Endodermal cell (in vitro differentiated cells): ENCODE results near the gene PARVA. TPM values are rescaled to one million over a fixed set of nuclear protein-coding genes. Genes with fewer than 3 reads are reported as not detected.
A peak's percentile ranks its signal among the peaks of the same experiment; 100 is the strongest.

Source experiments
- DNase-seq: peaks from one replicate; pipeline ENCODE4 v3.0.0-alpha.2; 2017
- H3K27ac ChIP-seq: 2 replicates; pipeline ENCODE4 v1.5.1; 2013; ENCODE audit warnings: mild to moderate bottlenecking, low read depth, low read length, moderate library complexity
- H3K27me3 ChIP-seq: 2 replicates; pipeline ENCODE4 v1.6.1; 2013; ENCODE audit warnings: mild to moderate bottlenecking, low read length, moderate library complexity; ENCODE audit not compliant: insufficient read depth, control insufficient read depth, poor library complexity, severe bottlenecking
- H3K36me3 ChIP-seq: 2 replicates; pipeline ENCODE4 v1.7.0; 2013; ENCODE audit warnings: mild to moderate bottlenecking, low read length, moderate library complexity; ENCODE audit not compliant: control insufficient read depth, insufficient read depth
- H3K4me1 ChIP-seq: one replicate; pipeline ENCODE4 v1.7.0; 2013; ENCODE audit warnings: low read length; ENCODE audit not compliant: control insufficient read depth, insufficient read depth
- H3K4me3 ChIP-seq: 2 replicates; pipeline ENCODE4 v1.5.1; 2013; ENCODE audit warnings: mild to moderate bottlenecking, low read length, moderate library complexity
- H3K9ac ChIP-seq: 2 replicates; pipeline ENCODE4 v1.6.1; 2013; ENCODE audit warnings: mild to moderate bottlenecking, low read length, moderate library complexity; ENCODE audit not compliant: poor library complexity, severe bottlenecking; ENCODE audit errors: extremely low read depth
- H3K9me3 ChIP-seq: 2 replicates; pipeline ENCODE4 v1.6.1; 2013; ENCODE audit warnings: mild to moderate bottlenecking, low read length, moderate library complexity; ENCODE audit not compliant: control insufficient read depth
- H3K27ac Mint-ChIP-seq: 2 replicates; pipeline ENCODE4 v1.8.0; 2020; ENCODE audit warnings: mixed read lengths
- H3K27me3 Mint-ChIP-seq: 2 replicates; pipeline ENCODE4 v1.8.0; 2021; ENCODE audit warnings: mild to moderate bottlenecking, mixed read lengths; ENCODE audit not compliant: insufficient read depth
- H3K36me3 Mint-ChIP-seq: 2 replicates; pipeline ENCODE4 v1.8.0; 2020; ENCODE audit warnings: low read depth, mixed read lengths
- H3K4me1 Mint-ChIP-seq: 2 replicates; pipeline ENCODE4 v1.8.0; 2020; ENCODE audit warnings: mixed read lengths
- H3K4me3 Mint-ChIP-seq: 2 replicates; pipeline ENCODE4 v1.8.0; 2020; ENCODE audit warnings: mild to moderate bottlenecking, moderate library complexity, mixed read lengths
- H3K9me3 Mint-ChIP-seq: 2 replicates; pipeline ENCODE4 v1.8.0; 2020; ENCODE audit warnings: mild to moderate bottlenecking, mixed read lengths
- WGBS, 2 experiments: methylation state at CpG; one replicate each; pipeline versions ENCODE4 v1.1.5 to v1.1.7; 2013; ENCODE audit warnings: missing lambda C conversion rate in 2 of 2, mixed read lengths in 1 of 2; ENCODE audit not compliant: insufficient coverage in 1 of 2, insufficient read length in 1 of 2; 5-methylcytosine and 5-hydroxymethylcytosine counted together
- total RNA-seq, 2 donors: library from RNA; stranded (reverse); fragmentation: NEBNext Ultra II Directional in 1 of 2; extraction: Animal tissue kit (Norgen Biotek cat#: 25700) in 1 of 2; gene quantifications; 2 replicates in 1 of 2; 3 replicates in 1 of 2; pipeline ENCODE4 v1.2.1, GENCODE V29; 2021
- TF ChIP-seq, protein P1 (sequence below): fragments of 200-600 bp; sonication (generic); conservative IDR thresholded peaks from 2 replicates; pipeline ENCODE4 v1.5.0; 2021; ENCODE audit warnings: antibody characterized with exemption, mild to moderate bottlenecking

PARVA gene
- total RNA-seq, 2 donors from 2014 or later, result 27.3 to 37.3 TPM

DNA sequence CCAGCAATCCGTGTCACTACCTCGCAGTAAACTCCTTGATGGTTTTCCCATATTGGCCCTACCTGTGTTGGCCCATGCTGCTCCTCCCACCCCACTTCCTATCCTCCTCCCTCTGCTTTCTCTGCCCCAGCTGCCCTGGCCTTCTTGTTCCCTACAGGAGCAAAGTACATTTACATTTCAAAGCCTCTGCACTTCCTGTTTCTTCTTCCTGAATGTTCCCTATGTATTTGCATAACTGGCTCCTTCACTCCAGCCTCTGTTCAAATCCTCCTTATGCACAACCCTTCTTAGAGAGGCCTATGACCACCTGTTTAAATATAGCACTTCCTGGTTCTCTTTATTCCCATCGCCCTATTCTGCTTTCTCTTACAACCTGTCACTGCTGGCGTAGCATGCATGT is 62.2 kb downstream of the PARVA start:
- H3K4me1 Mint-ChIP-seq, result no peaks in the 10 kb centered on the region
- H3K4me1 ChIP-seq, result no peaks in the 10 kb centered on the region
- H3K4me3 ChIP-seq, result no peak overlapping the region
- WGBS, 2 experiments, result 84 to 89% methylated on average over 3 to 4 of the region's 4 CpGs
- H3K9ac ChIP-seq, result no peak overlapping the region
- peaks cover 10% of the 10 kb centered on the region for H3K9me3 ChIP-seq
- no peaks in the 10 kb centered on the region for H3K27me3 Mint-ChIP-seq
- peak; percentile 57 for DNase-seq
- peaks cover 14% of the 10 kb centered on the region for H3K36me3 ChIP-seq
- H3K27ac Mint-ChIP-seq, result no peak overlapping the region
- H3K27ac ChIP-seq, result no peak overlapping the region
- H3K36me3 Mint-ChIP-seq, result peaks cover 13% of the 10 kb centered on the region
- H3K27me3 ChIP-seq, result no peaks in the 10 kb centered on the region
- H3K4me3 Mint-ChIP-seq, result no peak overlapping the region
- peaks cover 9% of the 10 kb centered on the region for H3K9me3 Mint-ChIP-seq
- TF ChIP-seq, protein P1, sequence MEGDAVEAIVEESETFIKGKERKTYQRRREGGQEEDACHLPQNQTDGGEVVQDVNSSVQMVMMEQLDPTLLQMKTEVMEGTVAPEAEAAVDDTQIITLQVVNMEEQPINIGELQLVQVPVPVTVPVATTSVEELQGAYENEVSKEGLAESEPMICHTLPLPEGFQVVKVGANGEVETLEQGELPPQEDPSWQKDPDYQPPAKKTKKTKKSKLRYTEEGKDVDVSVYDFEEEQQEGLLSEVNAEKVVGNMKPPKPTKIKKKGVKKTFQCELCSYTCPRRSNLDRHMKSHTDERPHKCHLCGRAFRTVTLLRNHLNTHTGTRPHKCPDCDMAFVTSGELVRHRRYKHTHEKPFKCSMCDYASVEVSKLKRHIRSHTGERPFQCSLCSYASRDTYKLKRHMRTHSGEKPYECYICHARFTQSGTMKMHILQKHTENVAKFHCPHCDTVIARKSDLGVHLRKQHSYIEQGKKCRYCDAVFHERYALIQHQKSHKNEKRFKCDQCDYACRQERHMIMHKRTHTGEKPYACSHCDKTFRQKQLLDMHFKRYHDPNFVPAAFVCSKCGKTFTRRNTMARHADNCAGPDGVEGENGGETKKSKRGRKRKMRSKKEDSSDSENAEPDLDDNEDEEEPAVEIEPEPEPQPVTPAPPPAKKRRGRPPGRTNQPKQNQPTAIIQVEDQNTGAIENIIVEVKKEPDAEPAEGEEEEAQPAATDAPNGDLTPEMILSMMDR, result no peak

DNA sequence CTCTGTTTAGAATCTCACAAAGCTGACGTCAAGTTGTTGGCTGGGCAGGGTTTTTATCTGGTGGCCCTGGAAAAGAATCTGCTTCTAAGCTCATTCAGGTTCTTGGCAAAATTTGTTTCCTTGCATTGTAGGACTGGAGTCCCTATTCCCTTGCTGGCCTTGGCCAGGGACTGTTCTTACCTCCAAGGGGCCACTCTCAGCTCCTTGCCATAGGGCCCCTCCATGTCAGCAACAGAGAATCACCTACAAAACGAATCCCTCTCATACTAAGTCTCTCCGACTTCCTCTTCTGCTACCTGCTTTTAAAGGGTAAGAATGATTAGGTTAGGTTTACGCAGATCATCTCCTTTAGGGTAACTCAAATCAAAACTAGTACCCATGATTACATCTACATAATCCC is 63.2 kb downstream of the PARVA start:
- Histone ChIP-seq H3K27ac (no peak overlapping the region), H3K4me3 (no peak overlapping the region), H3K4me1 (no peaks in the 10 kb centered on the region), H3K9ac (no peak overlapping the region), H3K9me3 (peaks cover 10% of the 10 kb centered on the region), H3K27me3 (no peaks in the 10 kb centered on the region), H3K36me3 (peaks cover 14% of the 10 kb centered on the region)
- H3K36me3 Mint-ChIP-seq, result peaks cover 13% of the 10 kb centered on the region
- H3K4me3 Mint-ChIP-seq, result no peak overlapping the region
- no peak for DNase-seq
- WGBS, 2 experiments, result 74 to 95% methylated on average over 2 to 4 of the region's 4 CpGs
- H3K27ac Mint-ChIP-seq, result no peak overlapping the region
- no peaks in the 10 kb centered on the region for H3K27me3 Mint-ChIP-seq
- peaks cover 9% of the 10 kb centered on the region for H3K9me3 Mint-ChIP-seq
- no peaks in the 10 kb centered on the region for H3K4me1 Mint-ChIP-seq
- TF ChIP-seq, protein P1, result no peak

DNA sequence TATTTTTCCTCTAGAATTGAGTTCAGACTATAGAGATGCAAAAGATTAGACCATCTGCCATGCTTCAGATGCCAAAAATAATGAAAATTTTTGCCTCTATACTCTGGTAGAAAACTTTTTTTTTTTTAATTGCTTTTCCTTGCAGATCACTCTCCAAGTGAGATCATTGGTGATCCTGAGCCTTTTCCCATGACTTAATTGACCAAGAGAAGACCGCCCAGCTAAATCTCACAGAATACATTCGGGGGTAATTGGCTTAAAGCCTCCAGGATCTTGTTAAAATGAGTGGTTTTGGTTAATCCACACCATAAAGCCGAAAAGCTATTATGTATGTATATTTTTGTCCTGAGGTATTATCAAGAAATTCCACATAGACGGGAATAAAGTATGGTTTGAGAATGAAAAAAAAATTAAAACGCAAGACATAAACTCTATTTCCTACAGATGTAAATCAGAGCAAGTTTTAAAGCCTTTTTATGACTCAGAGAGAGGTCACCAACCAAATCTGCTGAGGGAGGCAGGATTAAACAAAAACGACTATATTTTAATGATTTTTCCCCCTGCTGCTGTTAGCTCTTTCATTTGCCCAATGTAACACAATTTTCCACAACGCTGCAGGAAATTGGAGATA is 64.0 kb downstream of the PARVA start:
- Histone ChIP-seq H3K9me3 (peaks cover 10% of the 10 kb centered on the region), H3K36me3 (peaks cover 14% of the 10 kb centered on the region), H3K4me3 (no peak overlapping the region), H3K9ac (no peak overlapping the region), H3K27ac (no peak overlapping the region), H3K27me3 (no peaks in the 10 kb centered on the region), H3K4me1 (no peaks in the 10 kb centered on the region)
- peaks cover 9% of the 10 kb centered on the region for H3K9me3 Mint-ChIP-seq
- H3K27ac Mint-ChIP-seq, result no peak overlapping the region
- no peak overlapping the region for H3K4me3 Mint-ChIP-seq
- TF ChIP-seq, protein P1, result no peak
- H3K27me3 Mint-ChIP-seq, result no peaks in the 10 kb centered on the region
- no peak for DNase-seq
- WGBS, 2 experiments, result 89 to 100% methylated on average over 3 to 7 of the region's 7 CpGs
- no peaks in the 10 kb centered on the region for H3K4me1 Mint-ChIP-seq
- H3K36me3 Mint-ChIP-seq, result peaks cover 13% of the 10 kb centered on the region
